Neural crest cell (in vitro differentiated cells): ENCODE measurements around the gene EDARADD. TPM values are rescaled to one million over a fixed set of nuclear protein-coding genes. Genes with fewer than 3 reads are reported as not detected.
"Not testable (repeated sequence)": the region's sequence is repeated elsewhere in the genome, so short reads cannot be mapped to it uniquely, and the experiment has no call there.

Experiments used
- DNase-seq: peaks from one replicate; pipeline ENCODE4 v3.0.0; 2021; ENCODE audit warnings: low read depth, mixed read lengths, low spot score
- H3K27ac Mint-ChIP-seq: one replicate; pipeline ENCODE4 v1.8.0; 2021; ENCODE audit warnings: mild to moderate bottlenecking, mixed read lengths; ENCODE audit not compliant: unreplicated experiment
- H3K27me3 Mint-ChIP-seq: 2 replicates; pipeline ENCODE4 v1.8.0; 2021; ENCODE audit warnings: low read depth, mild to moderate bottlenecking, mixed read lengths
- H3K36me3 Mint-ChIP-seq: 2 replicates; pipeline ENCODE4 v1.8.0; 2021; ENCODE audit warnings: low read depth, mild to moderate bottlenecking, mixed read lengths
- H3K4me1 Mint-ChIP-seq: 2 replicates; pipeline ENCODE4 v1.8.0; 2021; ENCODE audit warnings: mixed read lengths
- H3K4me3 Mint-ChIP-seq: one replicate; pipeline ENCODE4 v1.8.0; 2021; ENCODE audit warnings: mild to moderate bottlenecking, mixed read lengths
- H3K9me3 Mint-ChIP-seq: 2 replicates; pipeline ENCODE4 v1.8.0; 2021; ENCODE audit warnings: mixed read lengths
- CTCF ChIP-seq: fragments of 200-600 bp; sonication (generic); conservative IDR thresholded peaks from 2 replicates; pipeline ENCODE4 v1.5.0; 2021; ENCODE audit warnings: antibody characterized with exemption, mild to moderate bottlenecking
- total RNA-seq: library from RNA; stranded (reverse); gene quantifications from 2 replicates; pipeline ENCODE4 v1.2.1, GENCODE V29; 2021

EDARADD gene
- total RNA-seq, 1 donor from 2014 or later = 3.0 TPM

- H3K4me3 Mint-ChIP-seq = no peak overlapping the region
- no peaks in the 10 kb centered on the region for H3K36me3 Mint-ChIP-seq
- H3K4me1 Mint-ChIP-seq = no peaks in the 10 kb centered on the region
- no peaks in the 10 kb centered on the region for H3K27me3 Mint-ChIP-seq
- TF ChIP-seq CTCF = no peak
- no peak for DNase-seq
- H3K27ac Mint-ChIP-seq = no peak overlapping the region
- H3K9me3 Mint-ChIP-seq = peaks cover 4% of the 10 kb centered on the region
Measured at GRCh38 chr1:236365999-236366570, 28.0 kb upstream of the EDARADD start.

DNA sequence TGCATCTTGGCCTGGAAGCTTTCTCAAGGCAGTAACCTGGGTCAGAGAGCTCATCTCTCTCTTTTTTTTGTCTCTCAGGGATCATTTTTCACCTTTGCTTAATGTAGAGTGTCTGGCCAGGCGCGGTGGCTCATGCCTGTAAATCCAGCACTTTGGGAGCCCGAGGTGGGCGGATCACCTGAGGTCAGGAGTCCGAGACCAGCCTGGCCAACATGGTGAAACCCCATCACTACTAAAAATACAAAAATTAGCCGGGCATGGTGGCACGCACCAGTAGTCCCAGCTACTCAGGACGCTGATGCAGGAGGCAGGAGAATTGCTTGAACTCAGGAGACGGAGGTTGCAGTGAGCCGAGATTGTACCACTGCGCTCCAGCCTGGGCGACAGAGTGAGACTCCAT, 27.4 kb upstream of the EDARADD start:
- not testable (repeated sequence) for H3K4me1 Mint-ChIP-seq, H3K4me3 Mint-ChIP-seq, DNase-seq, H3K27me3 Mint-ChIP-seq, H3K27ac Mint-ChIP-seq, H3K9me3 Mint-ChIP-seq, H3K36me3 Mint-ChIP-seq

DNA sequence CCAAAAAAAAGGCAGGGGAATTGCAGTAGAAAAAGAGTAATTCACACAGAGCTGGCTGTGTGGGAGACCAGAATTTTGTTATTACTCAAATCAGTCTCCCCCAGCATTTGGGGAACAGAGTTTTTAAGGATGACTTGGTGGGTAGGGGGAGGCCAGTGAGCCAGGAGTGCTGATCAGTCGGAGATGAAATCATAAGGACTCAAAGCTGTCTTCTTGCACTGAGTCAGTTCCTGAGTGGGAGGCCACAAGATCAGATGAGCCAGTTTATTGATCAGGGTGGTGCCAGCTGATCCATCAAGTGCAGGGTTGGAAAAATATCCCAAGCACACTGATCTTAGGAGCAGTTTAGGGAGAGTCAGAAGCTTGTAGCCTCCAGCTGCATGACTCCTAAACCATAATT, 23.7 kb upstream of the EDARADD start:
- no peak for DNase-seq
- no peaks in the 10 kb centered on the region for H3K27me3 Mint-ChIP-seq
- H3K4me3 Mint-ChIP-seq = no peak overlapping the region
- peaks cover 4% of the 10 kb centered on the region for H3K9me3 Mint-ChIP-seq
- no peak for TF ChIP-seq CTCF
- no peaks in the 10 kb centered on the region for H3K4me1 Mint-ChIP-seq
- no peak overlapping the region for H3K27ac Mint-ChIP-seq
- H3K36me3 Mint-ChIP-seq = no peaks in the 10 kb centered on the region

GRCh38 chr1:236371083-236371482, 23.0 kb upstream of the EDARADD start:
- Mint-ChIP-seq H3K27ac (no peak overlapping the region), H3K9me3 (peaks cover 4% of the 10 kb centered on the region), H3K27me3 (no peaks in the 10 kb centered on the region), H3K36me3 (no peaks in the 10 kb centered on the region), H3K4me3 (no peak overlapping the region), H3K4me1 (no peaks in the 10 kb centered on the region)
- TF ChIP-seq CTCF = no peak
- no peak for DNase-seq

DNA sequence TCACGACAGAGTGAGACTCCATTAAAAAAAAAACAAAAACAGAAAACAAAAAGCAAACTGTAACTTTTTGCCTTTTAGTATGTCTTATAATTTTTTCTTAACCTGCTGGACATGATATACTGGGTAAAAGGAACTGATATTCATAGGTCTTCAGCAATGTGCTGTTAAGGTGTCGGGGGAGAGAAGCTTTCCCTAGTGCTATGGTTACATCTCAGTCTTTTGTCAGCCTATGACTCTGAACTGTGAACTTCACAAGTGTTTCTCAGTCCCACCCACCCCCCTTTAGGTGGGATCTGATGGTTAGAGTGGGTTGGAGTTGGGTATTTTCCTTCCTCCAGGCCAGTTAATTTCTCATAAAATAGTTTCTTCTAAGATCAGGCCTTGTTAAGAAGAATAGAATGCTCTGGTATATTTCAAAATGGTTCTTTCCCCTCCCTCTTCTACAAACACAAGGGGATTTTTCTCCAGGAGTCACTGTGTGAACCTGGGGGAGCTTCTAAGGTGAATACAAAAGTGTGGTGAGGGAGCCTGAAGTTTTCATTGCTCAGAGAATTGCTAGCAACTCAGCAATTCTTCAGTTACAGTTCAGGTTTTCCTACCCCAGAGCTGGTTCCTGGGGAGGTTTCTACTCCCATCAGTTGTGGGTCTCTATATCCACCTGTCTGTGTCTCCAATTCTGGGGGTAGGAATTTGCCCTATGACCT, 16.1 kb upstream of the EDARADD start:
- no peaks in the 10 kb centered on the region for H3K4me1 Mint-ChIP-seq
- peak overlapping the region; percentile 84 for H3K27ac Mint-ChIP-seq
- H3K36me3 Mint-ChIP-seq = no peaks in the 10 kb centered on the region
- no peak for DNase-seq
- no peak for TF ChIP-seq CTCF
- H3K27me3 Mint-ChIP-seq = no peaks in the 10 kb centered on the region
- peaks cover 2% of the 10 kb centered on the region for H3K9me3 Mint-ChIP-seq
- no peak overlapping the region for H3K4me3 Mint-ChIP-seq

- Mint-ChIP-seq H3K4me1 (no peaks in the 10 kb centered on the region), H3K27me3 (no peaks in the 10 kb centered on the region), H3K36me3 (no peaks in the 10 kb centered on the region), H3K9me3 (peaks cover 2% of the 10 kb centered on the region), H3K27ac (no peak overlapping the region), H3K4me3 (no peak overlapping the region)
- no peak for TF ChIP-seq CTCF
- DNase-seq = no peak
Measured at GRCh38 chr1:236381565-236382158, 12.4 kb upstream of the EDARADD start.
